HepG2 (cell line): ENCODE measurements around the gene PARVB. TPM values are rescaled to one million over a fixed set of nuclear protein-coding genes. Genes with fewer than 3 reads are reported as not detected.

Experiments used
- ATAC-seq: fragments of 200-7000 bp; cut with Tn5 transposase; 3 replicates; pipeline ENCODE4 v1.9.1; 2020; ENCODE audit warnings: mild to moderate bottlenecking, moderate library complexity
- BruUV-seq: library from RNA; stranded (reverse); fragments of 400-500 nt; replicated peaks from 2 replicates; lab custom pipeline; 2021; lab: Mats Ljungman, UMichigan
- CTCF ChIA-PET: fragments of 300-600 bp; formaldehyde crosslinking; extraction: SDS; loops from one replicate; lab custom pipeline; 2021; ENCODE audit warnings: low total read pairs, inconsistent platforms, low intra/inter-chr PET ratio; lab: Yijun Ruan, JAX
- POLR2A ChIA-PET: fragments of 350-600 bp; sonication (Branson Sonifier 250); formaldehyde crosslinking; loops from one replicate; lab custom pipeline; 2020; ENCODE audit warnings: antibody characterized with exemption, inconsistent platforms; lab: Yijun Ruan, JAX
- DNase-seq: peaks from one replicate; pipeline ENCODE4 v3.0.0-alpha.2; 2015; ENCODE audit warnings: low spot score
- FAIRE-seq: peaks from 3 replicates; lab custom pipeline; 2011; peaks lifted over from hg19 to GRCh38; lab: Jason Lieb, UNC
- H2AFZ ChIP-seq: one replicate; pipeline ENCODE4 v1.6.1; 2011; ENCODE audit warnings: low read length, inconsistent platforms
- H3K27ac ChIP-seq: fragments of 300-600 bp; 3 replicates; pipeline ENCODE4 v1.8.0; 2011; ENCODE audit warnings: mixed run types, mild to moderate bottlenecking, mixed read lengths, low read length, inconsistent platforms; ENCODE audit not compliant: insufficient read depth; ENCODE audit errors: extremely low read length
- H3K27me3 ChIP-seq, 2 experiments: fragments of 200-600 bp in 1 of 2; 2 replicates in 1 of 2; 3 replicates in 1 of 2; pipeline versions ENCODE4 v1.6.0 to v1.8.0; 2011; ENCODE audit warnings: low read length in 2 of 2, mild to moderate bottlenecking in 2 of 2, moderate library complexity in 2 of 2, inconsistent platforms in 1 of 2; ENCODE audit not compliant: insufficient read depth in 2 of 2, control insufficient read depth in 1 of 2
- H3K36me3 ChIP-seq, 2 experiments: fragments of 200-600 bp in 1 of 2; replicated peaks in 1 of 2; 2 replicates in 1 of 2; 3 replicates in 1 of 2; pipeline versions ENCODE4 v1.5.1 to v1.8.0; 2011; ENCODE audit warnings: low read length in 2 of 2, inconsistent platforms in 1 of 2; ENCODE audit not compliant: insufficient read depth in 2 of 2, control insufficient read depth in 1 of 2
- H3K4me1 ChIP-seq: 2 replicates; pipeline ENCODE4 v1.5.1; 2012; ENCODE audit warnings: low read length, inconsistent platforms; ENCODE audit not compliant: insufficient read depth
- H3K4me2 ChIP-seq: 2 replicates; pipeline ENCODE4 v1.6.0; 2011; ENCODE audit warnings: low read depth, low read length, inconsistent platforms
- H3K4me3 ChIP-seq, 3 experiments: fragments of 200-600 bp in 1 of 3; sonication (generic), shearing (Covaris generic) in 1 of 3; replicated peaks in 1 of 3; 2 replicates each; pipeline ENCODE4 v1.5.1; 2011 to 2016; ENCODE audit warnings: low read length in 3 of 3, inconsistent platforms in 2 of 3, low read depth in 2 of 3, mild to moderate bottlenecking in 2 of 3, control low read depth in 1 of 3, mixed read lengths in 1 of 3; ENCODE audit not compliant: insufficient read depth in 1 of 3
- H3K79me2 ChIP-seq: one replicate; pipeline ENCODE4 v1.6.1; 2011; ENCODE audit warnings: low read length, inconsistent platforms; ENCODE audit not compliant: insufficient read depth
- H3K9ac ChIP-seq: 2 replicates; pipeline ENCODE4 v1.6.0; 2011; ENCODE audit warnings: mild to moderate bottlenecking, low read depth, low read length, inconsistent platforms; ENCODE audit not compliant: insufficient read depth
- H3K9me3 ChIP-seq: 2 replicates; pipeline ENCODE4 v1.5.1; 2012; ENCODE audit warnings: mild to moderate bottlenecking, low read length
- H4K20me1 ChIP-seq: 2 replicates; pipeline ENCODE4 v1.6.0; 2011; ENCODE audit warnings: inconsistent platforms, mild to moderate bottlenecking, low read length, moderate library complexity; ENCODE audit not compliant: insufficient read depth
- SMAD9 ChIP-seq: sonication (generic); formaldehyde crosslinking; IDR thresholded peaks from 2 replicates; pipeline ENCODE4 v1.5.1; 2020; ENCODE audit warnings: mild to moderate bottlenecking, missing genetic modification reagents
- SMC3 ChIP-seq: IDR thresholded peaks from 2 replicates; pipeline ENCODE4 v1.6.1; 2011; ENCODE audit warnings: low read length, improper control_type of control experiment
- ZBTB42 ChIP-seq: sonication (generic); formaldehyde crosslinking; IDR thresholded peaks from 2 replicates; pipeline ENCODE4 v1.5.0; 2020; ENCODE audit warnings: mild to moderate bottlenecking, missing genetic modification reagents
- ZNF761 ChIP-seq: sonication (generic); formaldehyde crosslinking; conservative IDR thresholded peaks from 2 replicates; pipeline ENCODE4 v1.4.0; 2020; ENCODE audit warnings: mild to moderate bottlenecking, missing genetic modification reagents
- WGBS: methylation state at CpG from one replicate; pipeline ENCODE4 v1.1.6; 2017; ENCODE audit warnings: low lambda C conversion rate; 5-methylcytosine and 5-hydroxymethylcytosine counted together
- in situ Hi-C: cut with HindIII; loops from 2 replicates; pipeline ENCODE4 v1.10.0; 2017; ENCODE audit warnings: low pct_unique_long_range_greater_than_20kb; ENCODE audit not compliant: extremely low pct_ligation_motif_present
- intact Hi-C: fragments of 100-400 bp; cut with micrococcal nuclease; formaldehyde crosslinking; loops from one replicate; pipeline ENCODE4 v1.10.0; 2022; ENCODE audit not compliant: unreplicated experiment
- polyA plus RNA-seq, 8 experiments: library from polyadenylated mRNA; depleted of rRNA in 3 of 8; stranded (reverse) in 7 of 8; unstranded in 1 of 8; fragments of >200 nt; fragmentation: Illumina TruSeq in 4 of 8; extraction: Trizol in 4 of 8; gene quantifications; 2 replicates each; pipeline versions ENCODE4 v1.2.1 to v1.2.3, GENCODE V29; 2011 to 2016; ENCODE audit warnings: low read depth in 4 of 8, missing spikeins in 1 of 8, mixed read lengths in 1 of 8; ENCODE audit not compliant: insufficient read depth in 1 of 8
- total RNA-seq, 5 experiments: library from RNA; depleted of rRNA; stranded (reverse); fragments of >200 nt; fragmentation: Illumina TruSeq; extraction: Trizol; gene quantifications; 2 replicates each; pipeline ENCODE4 v1.2.3, GENCODE V29; 2016; ENCODE audit warnings: low read depth in 1 of 5
- TF ChIP-seq, protein P1 (sequence below): sonication (generic); formaldehyde crosslinking; conservative IDR thresholded peaks from 2 replicates; pipeline ENCODE4 v1.8.0; 2022; ENCODE audit warnings: missing genetic modification reagents
- TF ChIP-seq, protein P2 (sequence below): sonication (generic); formaldehyde crosslinking; IDR thresholded peaks from 2 replicates; pipeline ENCODE4 v1.4.0; 2020; ENCODE audit warnings: missing genetic modification reagents

Gene PARVB
- total and polyA plus RNA-seq, 2 of the 13 experiments (the other 11 are each of a cell fraction or from before 2014, with no cell fraction given), result 0.11 to 0.15 TPM

DNA sequence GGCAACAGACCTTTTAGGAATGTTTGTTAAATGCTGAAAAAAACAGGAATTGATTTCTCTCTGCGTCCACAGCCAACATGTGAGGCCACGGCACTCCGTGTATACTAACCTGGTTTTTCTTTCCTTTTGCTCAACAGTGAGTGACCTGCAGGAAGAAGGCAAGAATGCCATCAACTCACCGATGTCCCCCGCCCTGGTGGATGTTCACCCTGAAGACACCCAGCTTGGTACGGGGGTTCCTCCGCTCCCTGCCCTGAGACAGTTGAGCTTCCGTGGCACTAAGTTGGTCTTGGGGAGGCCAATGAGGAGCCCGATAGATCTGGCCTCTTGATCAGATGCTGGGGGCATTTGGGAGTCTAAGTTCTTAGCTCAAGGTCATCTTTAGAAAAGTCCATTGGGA is 69.7 kb downstream of the PARVB start (continued):
- TF ChIP-seq ZNF761 (CRISPR knock-in tag) (no peak), SMAD9 (CRISPR knock-in tag) (no peak)
- TF ChIP-seq, protein P1, sequence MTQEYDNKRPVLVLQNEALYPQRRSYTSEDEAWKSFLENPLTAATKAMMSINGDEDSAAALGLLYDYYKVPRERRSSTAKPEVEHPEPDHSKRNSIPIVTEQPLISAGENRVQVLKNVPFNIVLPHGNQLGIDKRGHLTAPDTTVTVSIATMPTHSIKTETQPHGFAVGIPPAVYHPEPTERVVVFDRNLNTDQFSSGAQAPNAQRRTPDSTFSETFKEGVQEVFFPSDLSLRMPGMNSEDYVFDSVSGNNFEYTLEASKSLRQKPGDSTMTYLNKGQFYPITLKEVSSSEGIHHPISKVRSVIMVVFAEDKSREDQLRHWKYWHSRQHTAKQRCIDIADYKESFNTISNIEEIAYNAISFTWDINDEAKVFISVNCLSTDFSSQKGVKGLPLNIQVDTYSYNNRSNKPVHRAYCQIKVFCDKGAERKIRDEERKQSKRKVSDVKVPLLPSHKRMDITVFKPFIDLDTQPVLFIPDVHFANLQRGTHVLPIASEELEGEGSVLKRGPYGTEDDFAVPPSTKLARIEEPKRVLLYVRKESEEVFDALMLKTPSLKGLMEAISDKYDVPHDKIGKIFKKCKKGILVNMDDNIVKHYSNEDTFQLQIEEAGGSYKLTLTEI (CRISPR knock-in tag), result no peak

DNA sequence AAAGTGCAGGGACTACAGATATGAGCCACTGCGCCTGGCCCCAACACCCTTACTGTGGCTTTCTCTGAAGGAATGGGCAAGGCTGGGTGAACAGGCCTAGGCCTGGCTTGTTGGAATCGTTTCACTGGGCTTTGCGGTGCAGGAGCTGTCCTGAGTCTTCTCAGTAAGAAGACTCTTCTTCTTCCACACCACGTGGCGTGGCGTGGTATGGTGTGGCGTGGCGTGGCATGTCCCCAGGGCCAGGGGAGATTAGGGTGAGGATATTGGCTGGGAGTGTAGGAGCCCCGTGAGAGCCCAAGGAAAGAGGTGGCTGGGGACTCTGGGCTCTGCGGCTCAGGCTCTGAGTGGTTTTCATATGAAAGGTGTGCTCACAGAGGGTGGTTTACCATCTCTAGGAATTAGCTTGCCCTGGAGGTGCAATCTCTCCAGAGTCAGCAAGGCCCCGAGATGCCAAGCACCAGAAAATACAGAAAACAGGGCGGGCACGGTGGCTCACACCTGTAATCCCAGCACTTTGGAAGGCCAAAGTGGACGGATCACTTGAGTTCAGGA is 70.7 kb downstream of the PARVB start:
- no peak overlapping the region for H3K27ac ChIP-seq
- peaks cover 8% of the 10 kb centered on the region for H3K4me1 ChIP-seq
- no TSS peak for BruUV-seq
- H3K36me3 ChIP-seq, result no peaks in the 10 kb centered on the region
- in situ Hi-C loops (no loop called here), intact Hi-C loops (no loop called here)
- no peak for FAIRE-seq
- no peak overlapping the region for H2AFZ ChIP-seq
- WGBS, result 35% methylated on average over 12 of the region's 14 CpGs
- no peak for ATAC-seq
- H3K9me3 ChIP-seq, result no peaks in the 10 kb centered on the region
- H3K9ac ChIP-seq, result no peak overlapping the region
- TF ChIP-seq ZBTB42 (CRISPR knock-in tag) (no peak), SMC3 (no peak)
- TF ChIP-seq, protein P2, sequence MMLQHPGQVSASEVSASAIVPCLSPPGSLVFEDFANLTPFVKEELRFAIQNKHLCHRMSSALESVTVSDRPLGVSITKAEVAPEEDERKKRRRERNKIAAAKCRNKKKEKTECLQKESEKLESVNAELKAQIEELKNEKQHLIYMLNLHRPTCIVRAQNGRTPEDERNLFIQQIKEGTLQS (CRISPR knock-in tag), result no peak
- no peaks in the 10 kb centered on the region for H3K79me2 ChIP-seq
- DNase-seq, result no peak
- CTCF ChIA-PET, result no interaction called here
- POLR2A ChIA-PET, result no interaction called here
- H4K20me1 ChIP-seq, result no peaks in the 10 kb centered on the region
- H3K4me3 ChIP-seq, result no peak overlapping the region
- H3K27me3 ChIP-seq, result peaks cover 0 to 23% of the 10 kb centered on the region in 2 experiments; a peak in 4 of 5 replicates
- H3K4me2 ChIP-seq, result no peak overlapping the region
